ENCODE results near the gene CORO2B. TPM values are rescaled to one million over a fixed set of nuclear protein-coding genes. Genes with fewer than 3 reads are reported as not detected.

Gene CORO2B
- polyA plus RNA-seq, 3 donors, result 0.03 TPM; not detected in 2

DNA sequence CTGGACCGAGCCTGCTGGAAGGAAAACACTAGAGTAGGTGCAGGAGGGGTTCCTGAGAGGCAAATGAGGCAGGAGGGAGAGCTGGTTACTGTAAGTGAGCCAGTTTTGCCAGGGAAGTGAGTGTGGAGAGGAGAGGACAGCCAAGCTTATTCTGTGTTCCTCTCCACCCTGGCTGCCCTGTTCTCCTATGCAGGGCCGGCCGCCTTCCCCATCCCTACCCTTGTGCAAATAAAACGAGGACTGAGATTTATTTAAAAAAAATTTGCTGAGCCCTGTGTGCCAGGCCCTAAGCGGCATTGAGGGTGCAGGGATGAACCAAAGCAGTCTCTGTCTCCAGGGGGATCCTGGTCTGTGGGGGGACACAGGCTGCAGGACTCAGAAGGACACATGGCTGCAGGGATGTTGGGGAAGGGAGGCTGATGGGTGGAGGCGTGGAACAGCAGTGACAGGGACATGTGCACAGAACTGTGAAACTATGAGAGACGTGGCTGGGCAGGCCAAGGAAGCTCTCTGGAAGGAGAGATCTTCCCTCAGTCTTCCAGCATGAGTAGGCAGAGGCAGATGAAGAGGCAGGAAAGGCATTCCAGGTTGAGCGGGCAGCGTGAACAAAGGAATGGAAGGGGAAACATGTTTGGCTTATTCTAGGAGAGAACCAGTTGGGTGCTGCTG, 12.1 kb downstream of the CORO2B start:
- TF ChIP-seq, protein P1, sequence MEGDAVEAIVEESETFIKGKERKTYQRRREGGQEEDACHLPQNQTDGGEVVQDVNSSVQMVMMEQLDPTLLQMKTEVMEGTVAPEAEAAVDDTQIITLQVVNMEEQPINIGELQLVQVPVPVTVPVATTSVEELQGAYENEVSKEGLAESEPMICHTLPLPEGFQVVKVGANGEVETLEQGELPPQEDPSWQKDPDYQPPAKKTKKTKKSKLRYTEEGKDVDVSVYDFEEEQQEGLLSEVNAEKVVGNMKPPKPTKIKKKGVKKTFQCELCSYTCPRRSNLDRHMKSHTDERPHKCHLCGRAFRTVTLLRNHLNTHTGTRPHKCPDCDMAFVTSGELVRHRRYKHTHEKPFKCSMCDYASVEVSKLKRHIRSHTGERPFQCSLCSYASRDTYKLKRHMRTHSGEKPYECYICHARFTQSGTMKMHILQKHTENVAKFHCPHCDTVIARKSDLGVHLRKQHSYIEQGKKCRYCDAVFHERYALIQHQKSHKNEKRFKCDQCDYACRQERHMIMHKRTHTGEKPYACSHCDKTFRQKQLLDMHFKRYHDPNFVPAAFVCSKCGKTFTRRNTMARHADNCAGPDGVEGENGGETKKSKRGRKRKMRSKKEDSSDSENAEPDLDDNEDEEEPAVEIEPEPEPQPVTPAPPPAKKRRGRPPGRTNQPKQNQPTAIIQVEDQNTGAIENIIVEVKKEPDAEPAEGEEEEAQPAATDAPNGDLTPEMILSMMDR (IDR thresholded peaks at IDR 0.05), result no peak
- no peaks in the 10 kb centered on the region for H3K4me1 ChIP-seq (ENCODE audit: control insufficient read depth in 1 of 2, insufficient read depth in 2 of 2, low read length in 2 of 2)
- Mint-ChIP-seq H3K36me3 (no peaks in the 10 kb centered on the region), H3K27ac (no peak overlapping the region), H3K4me3 (no peak overlapping the region), H3K27me3 (ENCODE audit: low read depth in 3 of 3) (peaks cover 0 to 10% (median 3%) of the 10 kb centered on the region in 3 donors), H3K9me3 (no peaks in the 10 kb centered on the region), H3K4me1 (peaks cover 4% of the 10 kb centered on the region)
- WGBS (ENCODE audit: insufficient coverage), result 87% methylated on average over 5 of the region's 9 CpGs
- intact Hi-C loops (cut with micrococcal nuclease), result no loop called here
- DNase-seq, result no peak
- H2AFZ ChIP-seq (ENCODE audit: insufficient read depth, low read depth, low read length, poor library complexity, severe bottlenecking), result no peak overlapping the region
- H3K4me2 ChIP-seq (replicated peaks; ENCODE audit: extremely low read depth, low read length, poor library complexity, severe bottlenecking), result no peak overlapping the region
- H3K9me3 ChIP-seq (replicated peaks in 1 of 2; ENCODE audit: control insufficient read depth in 1 of 2, insufficient read depth in 1 of 2, low read length in 2 of 2), result no peaks in the 10 kb centered on the region
- no peak overlapping the region for H3K9ac ChIP-seq (ENCODE audit: insufficient read depth, low read length, poor library complexity, severe bottlenecking)
- no peaks in the 10 kb centered on the region for H3K79me2 ChIP-seq (ENCODE audit: insufficient read depth, low read length)
- no peaks in the 10 kb centered on the region for H3K27me3 ChIP-seq (ENCODE audit: control insufficient read depth in 2 of 2, insufficient read depth in 2 of 2, low read length in 2 of 2)
- no peaks in the 10 kb centered on the region for H4K20me1 ChIP-seq (ENCODE audit: insufficient read depth, low read length)
- H3K4me3 ChIP-seq (replicated peaks in 1 of 3; ENCODE audit: low read depth in 2 of 3, low read length in 3 of 3), result no peak overlapping the region
- no peaks in the 10 kb centered on the region for H3K36me3 ChIP-seq (replicated peaks in 1 of 2; ENCODE audit: control insufficient read depth in 1 of 2, insufficient read depth in 2 of 2, low read length in 2 of 2)
- no peak overlapping the region for H3K27ac ChIP-seq (ENCODE audit: low read depth in 1 of 2, low read length in 2 of 2)

DNA sequence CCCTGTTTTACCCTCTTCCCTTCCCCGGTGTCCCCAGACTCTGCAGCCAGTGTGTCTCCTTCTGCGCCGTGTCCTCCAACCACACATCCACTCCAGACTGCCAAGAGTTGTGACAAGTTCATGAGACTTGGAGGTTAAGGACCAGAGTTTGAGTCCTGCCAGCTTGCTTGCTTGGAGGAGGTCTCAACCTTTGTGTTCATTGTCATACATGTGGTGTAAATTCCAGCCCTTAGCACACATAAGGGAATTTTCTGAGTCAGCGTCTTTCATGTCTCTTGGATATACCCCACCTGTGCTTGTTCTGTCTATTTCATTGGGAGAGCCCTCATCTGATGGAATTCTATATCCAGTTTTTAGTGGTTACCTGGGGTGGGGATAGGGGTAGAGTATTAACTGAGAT, 13.3 kb downstream of the CORO2B start:
- H3K4me1 Mint-ChIP-seq, result peaks cover 1% of the 10 kb centered on the region
- H3K27ac ChIP-seq (ENCODE audit: low read depth in 1 of 2, low read length in 2 of 2), result no peak overlapping the region
- no peak overlapping the region for H3K4me3 Mint-ChIP-seq
- H3K4me2 ChIP-seq (replicated peaks; ENCODE audit: extremely low read depth, low read length, poor library complexity, severe bottlenecking), result no peak overlapping the region
- H3K27me3 Mint-ChIP-seq (ENCODE audit: low read depth in 3 of 3), result peaks cover 0 to 13% (median 3%) of the 10 kb centered on the region in 3 donors
- no peaks in the 10 kb centered on the region for H3K9me3 Mint-ChIP-seq
- no CpG with 5 or more reads among the region's 4 CpGs for WGBS (ENCODE audit: insufficient coverage)
- H3K27me3 ChIP-seq (ENCODE audit: control insufficient read depth in 2 of 2, insufficient read depth in 2 of 2, low read length in 2 of 2), result no peaks in the 10 kb centered on the region
- H3K4me3 ChIP-seq (replicated peaks in 1 of 3; ENCODE audit: low read depth in 2 of 3, low read length in 3 of 3), result no peak overlapping the region
- no peak overlapping the region for H3K27ac Mint-ChIP-seq
- intact Hi-C loops (cut with micrococcal nuclease), result no loop called here
- no peak overlapping the region for H3K9ac ChIP-seq (ENCODE audit: insufficient read depth, low read length, poor library complexity, severe bottlenecking)
- no peaks in the 10 kb centered on the region for H3K79me2 ChIP-seq (ENCODE audit: insufficient read depth, low read length)
- H4K20me1 ChIP-seq (ENCODE audit: insufficient read depth, low read length), result no peaks in the 10 kb centered on the region
- no peaks in the 10 kb centered on the region for H3K9me3 ChIP-seq (replicated peaks in 1 of 2; ENCODE audit: control insufficient read depth in 1 of 2, insufficient read depth in 1 of 2, low read length in 2 of 2)
- H3K36me3 ChIP-seq (replicated peaks in 1 of 2; ENCODE audit: control insufficient read depth in 1 of 2, insufficient read depth in 2 of 2, low read length in 2 of 2), result no peaks in the 10 kb centered on the region
- no peaks in the 10 kb centered on the region for H3K36me3 Mint-ChIP-seq
- no peak for DNase-seq
- no peak overlapping the region for H2AFZ ChIP-seq (ENCODE audit: insufficient read depth, low read depth, low read length, poor library complexity, severe bottlenecking)
- TF ChIP-seq, protein P1 (IDR thresholded peaks at IDR 0.05), result no peak
- H3K4me1 ChIP-seq (ENCODE audit: control insufficient read depth in 1 of 2, insufficient read depth in 2 of 2, low read length in 2 of 2), result no peaks in the 10 kb centered on the region

All from CD14-positive monocyte (primary cell).